HepG2 (cell line): ENCODE measurements around the gene TTC19. TPM values are rescaled to one million over a fixed set of nuclear protein-coding genes. Genes with fewer than 3 reads are reported as not detected.

Experiments used
- AGO2 ChIP-seq: fragments of 200-400 bp; formaldehyde crosslinking; optimal IDR thresholded peaks from 2 replicates; pipeline ENCODE3; 2017; ENCODE audit warnings: mild to moderate bottlenecking, low read depth, low read length, moderate library complexity
- AHR ChIP-seq: IDR thresholded peaks from 2 replicates; pipeline ENCODE4 v1.6.1; 2018; ENCODE audit warnings: missing genetic modification reagents, missing compliant biosample characterization
- ATF1 ChIP-seq: IDR thresholded peaks from 2 replicates; pipeline ENCODE4 v1.6.1; 2016; ENCODE audit warnings: mild to moderate bottlenecking, control low read depth
- KAT8 ChIP-seq: IDR thresholded peaks from 2 replicates; pipeline ENCODE4 v1.6.1; 2016; ENCODE audit warnings: missing genetic modification reagents, missing compliant biosample characterization
- PRDM4 ChIP-seq: sonication (generic); formaldehyde crosslinking; IDR thresholded peaks from 2 replicates; pipeline ENCODE4 v1.9.0; 2021; ENCODE audit warnings: missing genetic modification reagents, borderline replicate concordance
- RBAK ChIP-seq: sonication (generic); formaldehyde crosslinking; IDR thresholded peaks from 2 replicates; pipeline ENCODE4 v1.5.1; 2020; ENCODE audit warnings: mild to moderate bottlenecking, missing genetic modification reagents
- RNF2 ChIP-seq: fragments of 450-650 bp; conservative IDR thresholded peaks from 2 replicates; pipeline ENCODE4 v1.6.1; 2016; ENCODE audit warnings: low read depth
- RXRB ChIP-seq: IDR thresholded peaks from 2 replicates; pipeline ENCODE4 v1.6.1; 2016; ENCODE audit warnings: borderline replicate concordance, missing genetic modification reagents, missing compliant biosample characterization
- SMARCC2 ChIP-seq: fragments of 450-650 bp; IDR thresholded peaks from 2 replicates; pipeline ENCODE4 v1.6.1; 2017; ENCODE audit warnings: antibody characterized with exemption, mild to moderate bottlenecking
- SRSF4 ChIP-seq: fragments of 200-400 bp; formaldehyde crosslinking; IDR thresholded peaks from one replicate; pipeline ENCODE4 v1.6.1; 2018; ENCODE audit warnings: mild to moderate bottlenecking, low read depth, low read length, moderate library complexity; ENCODE audit not compliant: poor library complexity, severe bottlenecking
- TBX2 ChIP-seq: sonication (generic); formaldehyde crosslinking; IDR thresholded peaks from 2 replicates; pipeline ENCODE4 v1.5.0; 2020; ENCODE audit warnings: missing genetic modification reagents, mild to moderate bottlenecking, borderline replicate concordance
- ZNF180 ChIP-seq: sonication (generic); formaldehyde crosslinking; IDR thresholded peaks from 2 replicates; pipeline ENCODE4 v1.4.0; 2020; ENCODE audit warnings: low read depth, missing genetic modification reagents, borderline replicate concordance
- ZNF253 ChIP-seq: sonication (generic); formaldehyde crosslinking; IDR thresholded peaks from 2 replicates; pipeline ENCODE4 v1.8.0; 2022; ENCODE audit warnings: mild to moderate bottlenecking, missing genetic modification reagents, borderline replicate concordance
- ZNF367 ChIP-seq: sonication (generic); formaldehyde crosslinking; IDR thresholded peaks from 2 replicates; pipeline ENCODE4 v1.4.0; 2020; ENCODE audit warnings: missing genetic modification reagents, borderline replicate concordance
- ZNF557 ChIP-seq: sonication (generic); formaldehyde crosslinking; IDR thresholded peaks from 2 replicates; pipeline ENCODE4 v1.4.0; 2020; ENCODE audit warnings: missing genetic modification reagents
- ZNF670 ChIP-seq: sonication (generic); formaldehyde crosslinking; IDR thresholded peaks from 2 replicates; pipeline ENCODE4 v1.8.0; 2022; ENCODE audit warnings: mild to moderate bottlenecking, missing genetic modification reagents, borderline replicate concordance
- polyA plus RNA-seq, 8 experiments: library from polyadenylated mRNA; depleted of rRNA in 3 of 8; stranded (reverse) in 7 of 8; unstranded in 1 of 8; fragments of >200 nt; fragmentation: Illumina TruSeq in 4 of 8; extraction: Trizol in 4 of 8; gene quantifications; 2 replicates each; pipeline versions ENCODE4 v1.2.1 to v1.2.3, GENCODE V29; 2011 to 2016; ENCODE audit warnings: low read depth in 4 of 8, missing spikeins in 1 of 8, mixed read lengths in 1 of 8; ENCODE audit not compliant: insufficient read depth in 1 of 8
- total RNA-seq, 5 experiments: library from RNA; depleted of rRNA; stranded (reverse); fragments of >200 nt; fragmentation: Illumina TruSeq; extraction: Trizol; gene quantifications; 2 replicates each; pipeline ENCODE4 v1.2.3, GENCODE V29; 2016; ENCODE audit warnings: low read depth in 1 of 5
- TF ChIP-seq, protein P1 (sequence below): sonication (generic); formaldehyde crosslinking; conservative IDR thresholded peaks from 2 replicates; pipeline ENCODE4 v1.4.0; 2020; ENCODE audit warnings: mild to moderate bottlenecking, missing genetic modification reagents, moderate library complexity
- TF ChIP-seq, protein P2 (sequence below): sonication (generic); formaldehyde crosslinking; IDR thresholded peaks from 2 replicates; pipeline ENCODE4 v1.4.0; 2020; ENCODE audit warnings: missing genetic modification reagents
- TF ChIP-seq, protein P3 (sequence below): sonication (generic); formaldehyde crosslinking; IDR thresholded peaks from 2 replicates; pipeline ENCODE4 v1.9.0; 2021; ENCODE audit warnings: missing genetic modification reagents, borderline replicate concordance

TTC19 gene
- total and polyA plus RNA-seq, 2 of the 13 experiments (the other 11 are each of a cell fraction or from before 2014, with no cell fraction given) = 4.4 to 24.3 TPM

DNA sequence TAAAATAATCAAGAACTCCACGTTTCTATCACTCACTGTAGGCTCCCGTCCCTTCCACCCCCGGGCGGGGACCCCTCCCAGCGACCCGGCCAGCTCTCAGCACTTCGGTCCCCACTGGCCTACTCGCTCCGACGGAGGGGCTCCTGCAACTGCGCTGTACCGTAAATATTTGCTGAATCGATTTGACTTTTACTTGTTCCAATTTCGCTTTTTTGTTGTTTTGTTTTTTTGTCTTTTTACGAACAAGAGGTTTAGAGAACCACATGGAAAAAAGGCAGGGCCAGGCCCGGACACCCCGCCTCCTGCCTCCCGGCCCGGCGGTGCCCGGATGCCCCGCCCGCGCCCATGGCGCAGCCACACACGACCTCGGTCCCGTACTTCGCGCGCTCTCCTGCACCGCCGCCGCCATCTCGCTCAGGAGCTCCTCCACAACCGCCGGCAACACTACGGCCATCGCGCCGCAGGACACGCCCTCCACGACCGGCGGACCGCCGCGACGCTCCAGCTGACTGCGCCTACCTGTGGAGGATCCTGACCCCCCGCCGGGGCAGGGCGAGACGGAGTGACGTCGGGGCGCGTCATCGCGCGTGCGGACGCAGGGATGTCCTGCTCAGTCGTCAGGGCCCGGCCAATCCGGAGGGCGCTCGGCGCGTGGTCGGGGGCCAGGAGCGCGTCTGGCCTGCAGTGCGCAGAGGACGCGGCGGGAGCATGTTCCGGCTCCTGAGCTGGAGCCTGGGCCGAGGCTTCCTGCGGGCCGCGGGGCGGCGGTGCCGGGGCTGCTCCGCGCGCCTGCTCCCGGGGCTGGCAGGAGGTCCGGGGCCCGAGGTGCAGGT is at the start of gene TTC19, which contains the start of gene ZSWIM7 (continued):
- TF ChIP-seq SRSF4 (no peak), SMARCC2 (no peak), ZNF180 (no peak), AGO2 (peak; percentile 39), ZNF670 (0 out of 2 replicates have a peak, but pooled peaks have one; percentile 38), PRDM4 (CRISPR knock-in tag) (no peak), KAT8 (peak; percentile 91), ZNF253 (CRISPR knock-in tag) (no peak), RXRB (CRISPR knock-in tag) (peak; percentile 80), AHR (CRISPR knock-in tag) (peak; percentile 87), TBX2 (CRISPR knock-in tag) (peak; percentile 96), ZNF367 (CRISPR knock-in tag) (peak; percentile 23; the same call in 1 of the 2 replicates), ATF1 (peak; percentile 89), RNF2 (peak; percentile 95), ZNF557 (0 out of 2 replicates have a peak, but pooled peaks have one; percentile 19), RBAK (no peak)
- TF ChIP-seq, protein P1, sequence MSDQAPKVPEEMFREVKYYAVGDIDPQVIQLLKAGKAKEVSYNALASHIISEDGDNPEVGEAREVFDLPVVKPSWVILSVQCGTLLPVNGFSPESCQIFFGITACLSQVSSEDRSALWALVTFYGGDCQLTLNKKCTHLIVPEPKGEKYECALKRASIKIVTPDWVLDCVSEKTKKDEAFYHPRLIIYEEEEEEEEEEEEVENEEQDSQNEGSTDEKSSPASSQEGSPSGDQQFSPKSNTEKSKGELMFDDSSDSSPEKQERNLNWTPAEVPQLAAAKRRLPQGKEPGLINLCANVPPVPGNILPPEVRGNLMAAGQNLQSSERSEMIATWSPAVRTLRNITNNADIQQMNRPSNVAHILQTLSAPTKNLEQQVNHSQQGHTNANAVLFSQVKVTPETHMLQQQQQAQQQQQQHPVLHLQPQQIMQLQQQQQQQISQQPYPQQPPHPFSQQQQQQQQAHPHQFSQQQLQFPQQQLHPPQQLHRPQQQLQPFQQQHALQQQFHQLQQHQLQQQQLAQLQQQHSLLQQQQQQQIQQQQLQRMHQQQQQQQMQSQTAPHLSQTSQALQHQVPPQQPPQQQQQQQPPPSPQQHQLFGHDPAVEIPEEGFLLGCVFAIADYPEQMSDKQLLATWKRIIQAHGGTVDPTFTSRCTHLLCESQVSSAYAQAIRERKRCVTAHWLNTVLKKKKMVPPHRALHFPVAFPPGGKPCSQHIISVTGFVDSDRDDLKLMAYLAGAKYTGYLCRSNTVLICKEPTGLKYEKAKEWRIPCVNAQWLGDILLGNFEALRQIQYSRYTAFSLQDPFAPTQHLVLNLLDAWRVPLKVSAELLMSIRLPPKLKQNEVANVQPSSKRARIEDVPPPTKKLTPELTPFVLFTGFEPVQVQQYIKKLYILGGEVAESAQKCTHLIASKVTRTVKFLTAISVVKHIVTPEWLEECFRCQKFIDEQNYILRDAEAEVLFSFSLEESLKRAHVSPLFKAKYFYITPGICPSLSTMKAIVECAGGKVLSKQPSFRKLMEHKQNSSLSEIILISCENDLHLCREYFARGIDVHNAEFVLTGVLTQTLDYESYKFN (CRISPR knock-in tag) = peak; percentile 54; the same call in 1 of the 2 replicates
- TF ChIP-seq, protein P2, sequence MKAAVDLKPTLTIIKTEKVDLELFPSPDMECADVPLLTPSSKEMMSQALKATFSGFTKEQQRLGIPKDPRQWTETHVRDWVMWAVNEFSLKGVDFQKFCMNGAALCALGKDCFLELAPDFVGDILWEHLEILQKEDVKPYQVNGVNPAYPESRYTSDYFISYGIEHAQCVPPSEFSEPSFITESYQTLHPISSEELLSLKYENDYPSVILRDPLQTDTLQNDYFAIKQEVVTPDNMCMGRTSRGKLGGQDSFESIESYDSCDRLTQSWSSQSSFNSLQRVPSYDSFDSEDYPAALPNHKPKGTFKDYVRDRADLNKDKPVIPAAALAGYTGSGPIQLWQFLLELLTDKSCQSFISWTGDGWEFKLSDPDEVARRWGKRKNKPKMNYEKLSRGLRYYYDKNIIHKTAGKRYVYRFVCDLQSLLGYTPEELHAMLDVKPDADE (CRISPR knock-in tag) = peak; percentile 82; the same call in 1 of the 2 replicates
- TF ChIP-seq, protein P3, sequence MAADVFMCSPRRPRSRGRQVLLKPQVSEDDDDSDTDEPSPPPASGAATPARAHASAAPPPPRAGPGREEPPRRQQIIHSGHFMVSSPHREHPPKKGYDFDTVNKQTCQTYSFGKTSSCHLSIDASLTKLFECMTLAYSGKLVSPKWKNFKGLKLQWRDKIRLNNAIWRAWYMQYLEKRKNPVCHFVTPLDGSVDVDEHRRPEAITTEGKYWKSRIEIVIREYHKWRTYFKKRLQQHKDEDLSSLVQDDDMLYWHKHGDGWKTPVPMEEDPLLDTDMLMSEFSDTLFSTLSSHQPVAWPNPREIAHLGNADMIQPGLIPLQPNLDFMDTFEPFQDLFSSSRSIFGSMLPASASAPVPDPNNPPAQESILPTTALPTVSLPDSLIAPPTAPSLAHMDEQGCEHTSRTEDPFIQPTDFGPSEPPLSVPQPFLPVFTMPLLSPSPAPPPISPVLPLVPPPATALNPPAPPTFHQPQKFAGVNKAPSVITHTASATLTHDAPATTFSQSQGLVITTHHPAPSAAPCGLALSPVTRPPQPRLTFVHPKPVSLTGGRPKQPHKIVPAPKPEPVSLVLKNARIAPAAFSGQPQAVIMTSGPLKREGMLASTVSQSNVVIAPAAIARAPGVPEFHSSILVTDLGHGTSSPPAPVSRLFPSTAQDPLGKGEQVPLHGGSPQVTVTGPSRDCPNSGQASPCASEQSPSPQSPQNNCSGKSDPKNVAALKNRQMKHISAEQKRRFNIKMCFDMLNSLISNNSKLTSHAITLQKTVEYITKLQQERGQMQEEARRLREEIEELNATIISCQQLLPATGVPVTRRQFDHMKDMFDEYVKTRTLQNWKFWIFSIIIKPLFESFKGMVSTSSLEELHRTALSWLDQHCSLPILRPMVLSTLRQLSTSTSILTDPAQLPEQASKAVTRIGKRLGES (CRISPR knock-in tag) = peak; percentile 69; the same call in 1 of the 2 replicates
